Neural cell (in vitro differentiated cells): ENCODE results near the gene TMEM191C.
"Not testable (repeated sequence)": the region's sequence is repeated elsewhere in the genome, so short reads cannot be mapped to it uniquely, and the experiment has no call there.

ENCODE experiments used
- CTCF ChIP-seq: fragments of 450-650 bp; IDR thresholded peaks from 2 replicates; pipeline ENCODE4 v1.5.1; 2014; ENCODE audit warnings: antibody characterized with exemption, mild to moderate bottlenecking, moderate library complexity; ENCODE audit not compliant: poor library complexity, severe bottlenecking
- EP300 ChIP-seq: fragments of 450-650 bp; conservative IDR thresholded peaks from 2 replicates; pipeline ENCODE4 v1.6.1; 2014; ENCODE audit warnings: antibody characterized with exemption, mild to moderate bottlenecking, moderate library complexity; ENCODE audit not compliant: poor library complexity, severe bottlenecking
- EZH2 ChIP-seq: fragments of 200-600, 300-800 bp; shearing (Covaris generic), sonication (generic); IDR thresholded peaks from 2 replicates; pipeline ENCODE4 v1.6.1; 2014; ENCODE audit warnings: antibody characterized with exemption, low read length, borderline replicate concordance, mild to moderate bottlenecking; ENCODE audit not compliant: insufficient read depth, poor library complexity, severe bottlenecking
- MXI1 ChIP-seq: fragments of 450-650 bp; conservative IDR thresholded peaks from 2 replicates; pipeline ENCODE4 v1.6.1; 2014; ENCODE audit warnings: antibody characterized with exemption, mild to moderate bottlenecking; ENCODE audit not compliant: poor library complexity, severe bottlenecking
- POLR2AphosphoS5 ChIP-seq: IDR thresholded peaks from 2 replicates; pipeline ENCODE4 v1.6.1; 2012
- RAD21 ChIP-seq: fragments of 450-650 bp; conservative IDR thresholded peaks from 2 replicates; pipeline ENCODE4 v1.6.1; 2014; ENCODE audit warnings: antibody characterized with exemption, mild to moderate bottlenecking, moderate library complexity
- REST ChIP-seq: IDR thresholded peaks from 2 replicates; pipeline ENCODE4 v1.6.1; 2012; ENCODE audit warnings: borderline replicate concordance
- SMC3 ChIP-seq: fragments of 450-650 bp; conservative IDR thresholded peaks from 2 replicates; pipeline ENCODE4 v1.6.1; 2014; ENCODE audit warnings: antibody characterized with exemption, mild to moderate bottlenecking, moderate library complexity; ENCODE audit not compliant: poor library complexity
- TAF1 ChIP-seq: IDR thresholded peaks from 2 replicates; pipeline ENCODE4 v1.6.1; 2012; ENCODE audit warnings: low read depth

GRCh38 chr22:21438013-21438412, 29.2 kb upstream of the TMEM191C start:
- TF ChIP-seq CTCF, TAF1, POLR2AphosphoS5, RAD21, MXI1, EP300, EZH2, REST, SMC3: not testable (repeated sequence)
